ENCODE data around the gene ELMOD3.

GRCh38 chr2:85439025-85439472 is 84.5 kb downstream of the ELMOD3 start:
- TF ChIP-seq, protein P1, sequence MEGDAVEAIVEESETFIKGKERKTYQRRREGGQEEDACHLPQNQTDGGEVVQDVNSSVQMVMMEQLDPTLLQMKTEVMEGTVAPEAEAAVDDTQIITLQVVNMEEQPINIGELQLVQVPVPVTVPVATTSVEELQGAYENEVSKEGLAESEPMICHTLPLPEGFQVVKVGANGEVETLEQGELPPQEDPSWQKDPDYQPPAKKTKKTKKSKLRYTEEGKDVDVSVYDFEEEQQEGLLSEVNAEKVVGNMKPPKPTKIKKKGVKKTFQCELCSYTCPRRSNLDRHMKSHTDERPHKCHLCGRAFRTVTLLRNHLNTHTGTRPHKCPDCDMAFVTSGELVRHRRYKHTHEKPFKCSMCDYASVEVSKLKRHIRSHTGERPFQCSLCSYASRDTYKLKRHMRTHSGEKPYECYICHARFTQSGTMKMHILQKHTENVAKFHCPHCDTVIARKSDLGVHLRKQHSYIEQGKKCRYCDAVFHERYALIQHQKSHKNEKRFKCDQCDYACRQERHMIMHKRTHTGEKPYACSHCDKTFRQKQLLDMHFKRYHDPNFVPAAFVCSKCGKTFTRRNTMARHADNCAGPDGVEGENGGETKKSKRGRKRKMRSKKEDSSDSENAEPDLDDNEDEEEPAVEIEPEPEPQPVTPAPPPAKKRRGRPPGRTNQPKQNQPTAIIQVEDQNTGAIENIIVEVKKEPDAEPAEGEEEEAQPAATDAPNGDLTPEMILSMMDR (IDR thresholded peaks at IDR 0.05; ENCODE audit: low read depth, low read length, missing input control), result no peak
- TF ChIP-seq YY1 (IDR thresholded peaks at IDR 0.05) (no peak), MAX (IDR thresholded peaks at IDR 0.05) (no peak)
- TF ChIP-seq, protein P2, sequence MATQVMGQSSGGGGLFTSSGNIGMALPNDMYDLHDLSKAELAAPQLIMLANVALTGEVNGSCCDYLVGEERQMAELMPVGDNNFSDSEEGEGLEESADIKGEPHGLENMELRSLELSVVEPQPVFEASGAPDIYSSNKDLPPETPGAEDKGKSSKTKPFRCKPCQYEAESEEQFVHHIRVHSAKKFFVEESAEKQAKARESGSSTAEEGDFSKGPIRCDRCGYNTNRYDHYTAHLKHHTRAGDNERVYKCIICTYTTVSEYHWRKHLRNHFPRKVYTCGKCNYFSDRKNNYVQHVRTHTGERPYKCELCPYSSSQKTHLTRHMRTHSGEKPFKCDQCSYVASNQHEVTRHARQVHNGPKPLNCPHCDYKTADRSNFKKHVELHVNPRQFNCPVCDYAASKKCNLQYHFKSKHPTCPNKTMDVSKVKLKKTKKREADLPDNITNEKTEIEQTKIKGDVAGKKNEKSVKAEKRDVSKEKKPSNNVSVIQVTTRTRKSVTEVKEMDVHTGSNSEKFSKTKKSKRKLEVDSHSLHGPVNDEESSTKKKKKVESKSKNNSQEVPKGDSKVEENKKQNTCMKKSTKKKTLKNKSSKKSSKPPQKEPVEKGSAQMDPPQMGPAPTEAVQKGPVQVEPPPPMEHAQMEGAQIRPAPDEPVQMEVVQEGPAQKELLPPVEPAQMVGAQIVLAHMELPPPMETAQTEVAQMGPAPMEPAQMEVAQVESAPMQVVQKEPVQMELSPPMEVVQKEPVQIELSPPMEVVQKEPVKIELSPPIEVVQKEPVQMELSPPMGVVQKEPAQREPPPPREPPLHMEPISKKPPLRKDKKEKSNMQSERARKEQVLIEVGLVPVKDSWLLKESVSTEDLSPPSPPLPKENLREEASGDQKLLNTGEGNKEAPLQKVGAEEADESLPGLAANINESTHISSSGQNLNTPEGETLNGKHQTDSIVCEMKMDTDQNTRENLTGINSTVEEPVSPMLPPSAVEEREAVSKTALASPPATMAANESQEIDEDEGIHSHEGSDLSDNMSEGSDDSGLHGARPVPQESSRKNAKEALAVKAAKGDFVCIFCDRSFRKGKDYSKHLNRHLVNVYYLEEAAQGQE (IDR thresholded peaks at IDR 0.05), result no peak
